ENCODE measurements around the gene KHDRBS2. TPM values are rescaled to one million over a fixed set of nuclear protein-coding genes. Genes with fewer than 3 reads are reported as not detected.

Gene KHDRBS2
- total RNA-seq, 1 donor from 2014 or later = not detected

- DNase-seq (ENCODE audit: low read depth) (no peak), FAIRE-seq (no peak)
- Histone ChIP-seq H4K20me1 (ENCODE audit: insufficient read depth, low read length) (no peaks in the 10 kb centered on the region), H3K79me2 (ENCODE audit: insufficient read depth, low read length) (no peaks in the 10 kb centered on the region), H3K4me3 (ENCODE audit: insufficient read depth, low read depth, low read length) (no peak overlapping the region), H3K9ac (ENCODE audit: low read length) (no peak overlapping the region), H3K27me3 (ENCODE audit: insufficient read depth, low read length) (no peaks in the 10 kb centered on the region), H3K36me3 (ENCODE audit: insufficient read depth, low read length) (no peaks in the 10 kb centered on the region), H3K27ac (ENCODE audit: low read depth, low read length) (no peak overlapping the region), H3K9me3 (ENCODE audit: insufficient read depth, low read depth, low read length) (peaks cover 4% of the 10 kb centered on the region), H3K4me1 (ENCODE audit: insufficient read depth, low read length) (no peaks in the 10 kb centered on the region), H2AFZ (ENCODE audit: low read depth, low read length) (no peak overlapping the region), H3K4me2 (ENCODE audit: low read length) (no peak overlapping the region)
- Mint-ChIP-seq H3K4me3 (ENCODE audit: unreplicated experiment) (no peak overlapping the region), H3K36me3 (ENCODE audit: low read depth, unreplicated experiment) (no peaks in the 10 kb centered on the region), H3K27ac (ENCODE audit: unreplicated experiment) (no peak overlapping the region), H3K27me3 (ENCODE audit: low read depth, unreplicated experiment) (no peaks in the 10 kb centered on the region), H3K9me3 (ENCODE audit: unreplicated experiment) (no peaks in the 10 kb centered on the region), H3K4me1 (ENCODE audit: low read depth, unreplicated experiment) (no peaks in the 10 kb centered on the region)
- TF ChIP-seq EZH2 (IDR thresholded peaks at IDR 0.05; ENCODE audit: insufficient read depth, low read length) = no peak
- TF ChIP-seq CTCF (IDR thresholded peaks at IDR 0.05; ENCODE audit: insufficient read depth, low read depth, low read length) = no peak
Measured at GRCh38 chr6:62262283-62262682, 23.7 kb downstream of the KHDRBS2 start.

GRCh38 chr6:62246087-62246486 lies 39.9 kb downstream of the KHDRBS2 start:
- FAIRE-seq = no peak
- Histone ChIP-seq H3K4me2 (ENCODE audit: low read length) (no peak overlapping the region), H4K20me1 (ENCODE audit: insufficient read depth, low read length) (no peaks in the 10 kb centered on the region), H3K27me3 (ENCODE audit: insufficient read depth, low read length) (no peaks in the 10 kb centered on the region), H3K79me2 (ENCODE audit: insufficient read depth, low read length) (no peaks in the 10 kb centered on the region), H3K4me1 (ENCODE audit: insufficient read depth, low read length) (no peaks in the 10 kb centered on the region), H2AFZ (ENCODE audit: low read depth, low read length) (no peak overlapping the region), H3K36me3 (ENCODE audit: insufficient read depth, low read length) (no peaks in the 10 kb centered on the region), H3K4me3 (ENCODE audit: insufficient read depth, low read depth, low read length) (no peak overlapping the region), H3K27ac (ENCODE audit: low read depth, low read length) (no peak overlapping the region), H3K9me3 (ENCODE audit: insufficient read depth, low read depth, low read length) (no peaks in the 10 kb centered on the region), H3K9ac (ENCODE audit: low read length) (no peak overlapping the region)
- Mint-ChIP-seq H3K27ac (ENCODE audit: unreplicated experiment) (no peak overlapping the region), H3K9me3 (ENCODE audit: unreplicated experiment) (no peaks in the 10 kb centered on the region), H3K36me3 (ENCODE audit: low read depth, unreplicated experiment) (no peaks in the 10 kb centered on the region), H3K4me1 (ENCODE audit: low read depth, unreplicated experiment) (no peaks in the 10 kb centered on the region), H3K27me3 (ENCODE audit: low read depth, unreplicated experiment) (no peaks in the 10 kb centered on the region), H3K4me3 (ENCODE audit: unreplicated experiment) (no peak overlapping the region)
- TF ChIP-seq CTCF (IDR thresholded peaks at IDR 0.05; ENCODE audit: insufficient read depth, low read depth, low read length) = no peak
- TF ChIP-seq EZH2 (IDR thresholded peaks at IDR 0.05; ENCODE audit: insufficient read depth, low read length) = no peak
- DNase-seq (ENCODE audit: low read depth) = no peak

DNA sequence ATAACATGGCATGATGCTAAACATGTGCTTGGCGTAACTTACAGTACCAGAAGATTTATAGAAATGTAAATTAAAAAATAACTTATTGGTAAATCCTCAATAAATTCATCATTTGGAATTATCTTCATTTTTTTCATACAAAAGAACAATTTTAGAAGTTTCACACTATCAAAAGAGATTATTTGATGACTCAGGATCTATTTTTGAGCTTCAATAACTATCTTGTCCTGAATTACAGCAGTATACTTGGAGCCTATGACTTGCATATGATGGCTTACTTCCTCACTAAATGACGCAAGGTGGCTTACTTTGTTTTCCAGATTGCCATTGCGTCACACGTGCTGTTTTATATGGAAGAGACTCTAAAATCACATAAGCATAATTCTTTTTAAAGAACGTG lies 49.2 kb downstream of the KHDRBS2 start:
- H3K27me3 Mint-ChIP-seq (ENCODE audit: low read depth, unreplicated experiment) = no peaks in the 10 kb centered on the region
- no peak for FAIRE-seq
- no peaks in the 10 kb centered on the region for H3K36me3 Mint-ChIP-seq (ENCODE audit: low read depth, unreplicated experiment)

More for the DNA sequence above, 49.2 kb downstream of the KHDRBS2 start:
- no peak overlapping the region for H2AFZ ChIP-seq (ENCODE audit: low read depth, low read length)
- no peaks in the 10 kb centered on the region for H3K4me1 Mint-ChIP-seq (ENCODE audit: low read depth, unreplicated experiment)
- H3K4me1 ChIP-seq (ENCODE audit: insufficient read depth, low read length) = no peaks in the 10 kb centered on the region
- no peak overlapping the region for H3K4me3 Mint-ChIP-seq (ENCODE audit: unreplicated experiment)
- H3K9me3 ChIP-seq (ENCODE audit: insufficient read depth, low read depth, low read length) = no peaks in the 10 kb centered on the region
- no peaks in the 10 kb centered on the region for H3K79me2 ChIP-seq (ENCODE audit: insufficient read depth, low read length)
- H3K4me3 ChIP-seq (ENCODE audit: insufficient read depth, low read depth, low read length) = no peak overlapping the region
- no peaks in the 10 kb centered on the region for H3K36me3 ChIP-seq (ENCODE audit: insufficient read depth, low read length)
- no peak for DNase-seq (ENCODE audit: low read depth)
- H3K27ac ChIP-seq (ENCODE audit: low read depth, low read length) = no peak overlapping the region
- H3K9me3 Mint-ChIP-seq (ENCODE audit: unreplicated experiment) = no peaks in the 10 kb centered on the region
- H3K27me3 ChIP-seq (ENCODE audit: insufficient read depth, low read length) = no peaks in the 10 kb centered on the region
- H3K27ac Mint-ChIP-seq (ENCODE audit: unreplicated experiment) = no peak overlapping the region
- no peak overlapping the region for H3K4me2 ChIP-seq (ENCODE audit: low read length)
- TF ChIP-seq EZH2 (IDR thresholded peaks at IDR 0.05; ENCODE audit: insufficient read depth, low read length) (no peak), CTCF (IDR thresholded peaks at IDR 0.05; ENCODE audit: insufficient read depth, low read depth, low read length) (no peak)
- H4K20me1 ChIP-seq (ENCODE audit: insufficient read depth, low read length) = no peaks in the 10 kb centered on the region
- no peak overlapping the region for H3K9ac ChIP-seq (ENCODE audit: low read length)

Data from astrocyte (in vitro differentiated cells and primary cell).